ENCODE results near the gene CCDC188. TPM values are rescaled to one million over a fixed set of nuclear protein-coding genes. Genes with fewer than 3 reads are reported as not detected.

CCDC188 gene
- total and polyA plus RNA-seq, 9 of the 15 experiments (the other 6 are each of a cell fraction or from before 2014, with no cell fraction given) = not detected

- TF ChIP-seq BCLAF1 (IDR thresholded peaks at IDR 0.05; ENCODE audit: borderline replicate concordance in 1 of 2, control insufficient read depth in 1 of 2, low read depth in 2 of 2, low read length in 1 of 2) = no peak
- TF ChIP-seq DLX4 (CRISPR knock-in tag; IDR thresholded peaks at IDR 0.05) = no peak
- TF ChIP-seq ZNF551 (CRISPR knock-in tag; IDR thresholded peaks at IDR 0.05) = no peak
- no peak for TF ChIP-seq ZBTB40 (IDR thresholded peaks at IDR 0.05)
- 0 out of 2 replicates have a peak, but pooled peaks have one; percentile 6 for TF ChIP-seq ZBTB40 (CRISPR knock-in tag; IDR thresholded peaks at IDR 0.05)
- no peak for TF ChIP-seq BRCA1 (IDR thresholded peaks at IDR 0.05)
- TF ChIP-seq BRCA1 (CRISPR knock-in tag; IDR thresholded peaks at IDR 0.05) = peak; percentile 84; the same call in 1 of the 2 replicates
- TF ChIP-seq, protein P1, sequence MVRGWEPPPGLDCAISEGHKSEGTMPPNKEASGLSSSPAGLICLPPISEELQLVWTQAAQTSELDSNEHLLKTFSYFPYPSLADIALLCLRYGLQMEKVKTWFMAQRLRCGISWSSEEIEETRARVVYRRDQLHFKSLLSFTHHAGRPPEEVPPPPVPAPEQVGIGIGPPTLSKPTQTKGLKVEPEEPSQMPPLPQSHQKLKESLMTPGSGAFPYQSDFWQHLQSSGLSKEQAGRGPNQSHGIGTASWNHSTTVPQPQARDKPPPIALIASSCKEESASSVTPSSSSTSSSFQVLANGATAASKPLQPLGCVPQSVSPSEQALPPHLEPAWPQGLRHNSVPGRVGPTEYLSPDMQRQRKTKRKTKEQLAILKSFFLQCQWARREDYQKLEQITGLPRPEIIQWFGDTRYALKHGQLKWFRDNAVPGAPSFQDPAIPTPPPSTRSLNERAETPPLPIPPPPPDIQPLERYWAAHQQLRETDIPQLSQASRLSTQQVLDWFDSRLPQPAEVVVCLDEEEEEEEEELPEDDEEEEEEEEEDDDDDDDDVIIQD (CRISPR knock-in tag; IDR thresholded peaks at IDR 0.05) = no peak
- no peak for TF ChIP-seq FOXA3 (CRISPR knock-in tag; conservative IDR thresholded peaks at IDR 0.05 in 1 of 2, IDR thresholded peaks at IDR 0.05 in 1 of 2)
- TF ChIP-seq ZNF431 (CRISPR knock-in tag; IDR thresholded peaks at IDR 0.05) = no peak
Observed at GRCh38 chr22:20142711-20143621, 7.9 kb downstream of the CCDC188 start (continued).
